Stimulated activated naive CD4-positive, alpha-beta T cell treated with Interleukin-2 at 50 U/mL for 16 hours (primary cell): ENCODE measurements around the gene CEMIP.

Experiments
- DNase-seq: peaks from one replicate; lab custom pipeline; 2025; lab: John Stamatoyannopoulos, UW

The CEMIP gene

GRCh38 chr15:80979538-80980200 lies 200.5 kb downstream of the CEMIP start:
- no peak for DNase-seq

GRCh38 chr15:80982205-80982604 lies 203.0 kb downstream of the CEMIP start:
- DNase-seq: no peak

GRCh38 chr15:80982839-80983238 lies 203.7 kb downstream of the CEMIP start:
- DNase-seq: no peak

GRCh38 chr15:80984856-80985255 lies 205.7 kb downstream of the CEMIP start:
- no peak for DNase-seq

GRCh38 chr15:80985981-80986380 lies 206.8 kb downstream of the CEMIP start:
- no peak for DNase-seq

GRCh38 chr15:80986487-80986886 lies 207.3 kb downstream of the CEMIP start:
- DNase-seq: no peak

GRCh38 chr15:80988148-80988796 lies 209.1 kb downstream of the CEMIP start:
- DNase-seq: no peak

- DNase-seq: no peak
These were observed 209.9 kb downstream of the CEMIP start for GRCh38 chr15:80989081-80989517.

GRCh38 chr15:80989518-80990478 lies 210.6 kb downstream of the CEMIP start, which contains the start of gene MESD:
Gene MESD (minus strand): TSS chr15:80989819. CDS start chr15:80989791, 28 bp downstream.
- DNase-seq: peak; percentile 95

- no peak for DNase-seq
These were observed 211.8 kb downstream of the CEMIP start for GRCh38 chr15:80990955-80991354.

- DNase-seq: no peak
These were observed 212.3 kb downstream of the CEMIP start for GRCh38 chr15:80991421-80991820.

- no peak for DNase-seq
These were observed 212.8 kb downstream of the CEMIP start for GRCh38 chr15:80992006-80992405.

- no peak for DNase-seq
These were observed 213.3 kb downstream of the CEMIP start for GRCh38 chr15:80992441-80992840.

GRCh38 chr15:80996247-80996646 lies 217.1 kb downstream of the CEMIP start:
- no peak for DNase-seq

- no peak for DNase-seq
These were observed 218.5 kb downstream of the CEMIP start for GRCh38 chr15:80997692-80998091.

GRCh38 chr15:80998251-80998650 lies 219.1 kb downstream of the CEMIP start:
- no peak for DNase-seq

GRCh38 chr15:80999623-81000036 lies 220.5 kb downstream of the CEMIP start:
- peak; percentile 63 for DNase-seq

GRCh38 chr15:81000144-81000623 lies 221.0 kb downstream of the CEMIP start:
- DNase-seq: no peak

- DNase-seq: peak; percentile 81
These were observed 221.5 kb downstream of the CEMIP start, which contains the start of gene TLNRD1 for GRCh38 chr15:81000624-81001151. Gene TLNRD1 (plus strand): TSS chr15:81000923. CDS start chr15:81002272, 1,349 bp downstream.
